Measurements from ENCODE around the gene LHFPL6.

LHFPL6 gene

GRCh38 chr13:39296193-39296592, 306.8 kb downstream of the LHFPL6 start:
- no peaks in the 10 kb centered on the region for H3K79me2 ChIP-seq (ENCODE audit: insufficient read depth, low read length)
- H3K27ac ChIP-seq (ENCODE audit: low read length), result no peak overlapping the region
- H4K20me1 ChIP-seq (ENCODE audit: insufficient read depth, low read length), result no peaks in the 10 kb centered on the region
- H3K4me1 ChIP-seq (ENCODE audit: insufficient read depth, low read length), result no peaks in the 10 kb centered on the region
- no peaks in the 10 kb centered on the region for H3K36me3 ChIP-seq (ENCODE audit: insufficient read depth, low read length)
- no peak overlapping the region for H2AFZ ChIP-seq (ENCODE audit: low read depth, low read length)
- no peak overlapping the region for H3K9ac ChIP-seq (ENCODE audit: low read depth, low read length)
- no peak for TF ChIP-seq EZH2 (IDR thresholded peaks at IDR 0.05; ENCODE audit: borderline replicate concordance, low read depth, low read length, severe bottlenecking)
- TF ChIP-seq CTCF (IDR thresholded peaks at IDR 0.05; ENCODE audit: borderline replicate concordance, extremely low read depth, low read length, poor library complexity, severe bottlenecking), result no peak
- DNase-seq (no peak), ATAC-seq (ENCODE audit: insufficient read depth, low read depth) (no peak)
- H3K4me2 ChIP-seq (ENCODE audit: insufficient read depth, low read length), result no peak overlapping the region
- H3K9me3 ChIP-seq (ENCODE audit: insufficient read depth, low read length, severe bottlenecking), result no peaks in the 10 kb centered on the region
- H3K27me3 ChIP-seq (ENCODE audit: insufficient read depth, low read length, poor library complexity), result no peaks in the 10 kb centered on the region
- H3K4me3 ChIP-seq (ENCODE audit: low read depth in 1 of 2, low read length in 2 of 2), result no peak overlapping the region
